GM12865 (cell line): Measurements from ENCODE around the gene ZBTB18.

Experiments used
- DNase-seq: peaks from one replicate; pipeline ENCODE4 v3.0.0; 2010; ENCODE audit warnings: low read depth
- H3K4me3 ChIP-seq: 2 replicates; pipeline ENCODE4 v1.5.1; 2011; ENCODE audit warnings: mild to moderate bottlenecking, low read depth, low read length, control low read depth
- CTCF ChIP-seq: IDR thresholded peaks from 2 replicates; pipeline ENCODE4 v1.5.1; 2011; ENCODE audit warnings: low read length, control low read depth, low read depth, inconsistent platforms; ENCODE audit not compliant: insufficient read depth; ENCODE audit errors: missing control alignments

Gene ZBTB18

GRCh38 chr1:244084763-244085162, 33.7 kb downstream of the ZBTB18 start:
- DNase-seq, result no peak
- no peak for TF ChIP-seq CTCF
- no peak overlapping the region for H3K4me3 ChIP-seq

GRCh38 chr1:244085891-244086290, 34.8 kb downstream of the ZBTB18 start:
- no peak for TF ChIP-seq CTCF
- no peak overlapping the region for H3K4me3 ChIP-seq
- no peak for DNase-seq

- TF ChIP-seq CTCF, result no peak
- DNase-seq, result no peak
- H3K4me3 ChIP-seq, result no peak overlapping the region
Observed at GRCh38 chr1:244087021-244087560, 36.0 kb downstream of the ZBTB18 start.

GRCh38 chr1:244087611-244088010, 36.5 kb downstream of the ZBTB18 start:
- DNase-seq, result no peak
- no peak for TF ChIP-seq CTCF
- no peak overlapping the region for H3K4me3 ChIP-seq

- DNase-seq, result no peak
- no peak for TF ChIP-seq CTCF
- H3K4me3 ChIP-seq, result no peak overlapping the region
Observed at GRCh38 chr1:244088161-244088560, 37.1 kb downstream of the ZBTB18 start.

- TF ChIP-seq CTCF, result no peak
- no peak for DNase-seq
- H3K4me3 ChIP-seq, result no peak overlapping the region
Observed at GRCh38 chr1:244089561-244089960, 38.5 kb downstream of the ZBTB18 start.

GRCh38 chr1:244090645-244091044, 39.6 kb downstream of the ZBTB18 start:
- H3K4me3 ChIP-seq, result no peak overlapping the region
- no peak for DNase-seq
- TF ChIP-seq CTCF, result no peak
